WTC11 (cell line): ENCODE data around the gene OR2T10. TPM values are rescaled to one million over a fixed set of nuclear protein-coding genes. Genes with fewer than 3 reads are reported as not detected.
"Not testable (repeated sequence)": the region's sequence is repeated elsewhere in the genome, so short reads cannot be mapped to it uniquely, and the experiment has no call there.

Experiments
- ATAC-seq: fragments of 200-7000 bp; cut with Tn5 transposase; 2 replicates; pipeline ENCODE4 v1.10.0; 2021; ENCODE audit warnings: mild to moderate bottlenecking, moderate library complexity
- CTCF ChIA-PET: fragments of 300-600 bp; sonication (Branson Sonifier 250); formaldehyde crosslinking; loops from one replicate; lab custom pipeline; 2021; ENCODE audit warnings: antibody characterized with exemption; lab: Charles Lee
- POLR2A ChIA-PET: fragments of 350-600 bp; sonication (Branson Sonifier 250); formaldehyde crosslinking; loops from one replicate; lab custom pipeline; 2021; ENCODE audit warnings: antibody characterized with exemption; lab: Charles Lee
- DNase-seq: peaks from one replicate; pipeline ENCODE4 v3.0.0; 2021; ENCODE audit warnings: low spot score
- H3K27ac Mint-ChIP-seq: 2 replicates; pipeline ENCODE4 v1.8.0; 2021; ENCODE audit warnings: mixed read lengths
- H3K27me3 Mint-ChIP-seq: 2 replicates; pipeline ENCODE4 v1.8.0; 2021; ENCODE audit warnings: low read depth, mild to moderate bottlenecking, moderate library complexity, mixed read lengths
- H3K36me3 Mint-ChIP-seq: 2 replicates; pipeline ENCODE4 v1.8.0; 2021; ENCODE audit warnings: mixed read lengths
- H3K4me1 Mint-ChIP-seq: 2 replicates; pipeline ENCODE4 v1.8.0; 2022; ENCODE audit warnings: mixed read lengths
- H3K4me3 Mint-ChIP-seq: 2 replicates; pipeline ENCODE4 v1.8.0; 2021; ENCODE audit warnings: mild to moderate bottlenecking, moderate library complexity, mixed read lengths
- H3K9me3 Mint-ChIP-seq: 2 replicates; pipeline ENCODE4 v1.8.0; 2021; ENCODE audit warnings: mixed read lengths
- CTCF ChIP-seq: fragments of 200-600 bp; IDR thresholded peaks from 2 replicates; pipeline ENCODE4 v1.8.0; 2022; ENCODE audit warnings: antibody characterized with exemption
- TCF7 ChIP-seq: sonication (generic); formaldehyde crosslinking; IDR thresholded peaks from 2 replicates; pipeline ENCODE4 v1.8.0; 2022; ENCODE audit warnings: mild to moderate bottlenecking, low read depth, missing genetic modification reagents, moderate library complexity
- total RNA-seq: library from RNA; stranded (reverse); gene quantifications from 3 replicates; pipeline ENCODE4 v1.2.3, GENCODE V29; 2021

Gene OR2T10
- total RNA-seq, 1 experiment from 2014 or later = not detected

GRCh38 chr1:248576260-248576980 lies 21.1 kb downstream of the OR2T10 start (continued):
- no peak for TF ChIP-seq CTCF
- no peak for TF ChIP-seq TCF7 (CRISPR knock-in tag)
- TF ChIP-seq, all 79 proteins: peak for 0

GRCh38 chr1:248574657-248575056 lies 22.8 kb downstream of the OR2T10 start, which contains the start of gene OR2T34:
OR2T34 (minus strand) TSS chr1:248574757; CDS start chr1:248574757, 0 bp downstream.
- H3K9me3 Mint-ChIP-seq = peaks cover 50% of the 10 kb centered on the region
- H3K4me3 Mint-ChIP-seq, CTCF ChIA-PET, DNase-seq, H3K4me1 Mint-ChIP-seq, ATAC-seq, POLR2A ChIA-PET, H3K27ac Mint-ChIP-seq, H3K27me3 Mint-ChIP-seq: not testable (repeated sequence)
- peaks cover 33% of the 10 kb centered on the region for H3K36me3 Mint-ChIP-seq

- ATAC-seq, H3K27me3 Mint-ChIP-seq, H3K27ac Mint-ChIP-seq, CTCF ChIA-PET, POLR2A ChIA-PET, H3K4me3 Mint-ChIP-seq, H3K4me1 Mint-ChIP-seq, DNase-seq: not testable (repeated sequence)
- peaks cover 48% of the 10 kb centered on the region for H3K9me3 Mint-ChIP-seq
- H3K36me3 Mint-ChIP-seq = peaks cover 31% of the 10 kb centered on the region
Measured at GRCh38 chr1:248573856-248574255, 23.6 kb downstream of the OR2T10 start.

GRCh38 chr1:248572049-248572448 lies 25.5 kb downstream of the OR2T10 start:
- H3K4me3 Mint-ChIP-seq, DNase-seq, H3K4me1 Mint-ChIP-seq, H3K27ac Mint-ChIP-seq, CTCF ChIA-PET, POLR2A ChIA-PET, H3K27me3 Mint-ChIP-seq, ATAC-seq: not testable (repeated sequence)
- H3K9me3 Mint-ChIP-seq = peaks cover 45% of the 10 kb centered on the region
- H3K36me3 Mint-ChIP-seq = peaks cover 25% of the 10 kb centered on the region

- DNase-seq, POLR2A ChIA-PET, H3K27me3 Mint-ChIP-seq, H3K27ac Mint-ChIP-seq, CTCF ChIA-PET, H3K4me1 Mint-ChIP-seq, H3K4me3 Mint-ChIP-seq, ATAC-seq: not testable (repeated sequence)
- Mint-ChIP-seq H3K36me3 (peaks cover 20% of the 10 kb centered on the region), H3K9me3 (peaks cover 42% of the 10 kb centered on the region)
Measured at GRCh38 chr1:248570811-248571210, 26.7 kb downstream of the OR2T10 start.

- DNase-seq, POLR2A ChIA-PET, H3K4me1 Mint-ChIP-seq, CTCF ChIA-PET, H3K27me3 Mint-ChIP-seq, ATAC-seq, H3K27ac Mint-ChIP-seq, H3K4me3 Mint-ChIP-seq: not testable (repeated sequence)
- Mint-ChIP-seq H3K36me3 (peaks cover 16% of the 10 kb centered on the region), H3K9me3 (peaks cover 37% of the 10 kb centered on the region)
Measured at GRCh38 chr1:248569049-248569448, 28.5 kb downstream of the OR2T10 start.

- DNase-seq, H3K4me1 Mint-ChIP-seq, ATAC-seq, H3K4me3 Mint-ChIP-seq, POLR2A ChIA-PET, H3K27me3 Mint-ChIP-seq, H3K27ac Mint-ChIP-seq, CTCF ChIA-PET: not testable (repeated sequence)
- H3K36me3 Mint-ChIP-seq = peaks cover 16% of the 10 kb centered on the region
- peaks cover 32% of the 10 kb centered on the region for H3K9me3 Mint-ChIP-seq
Measured at GRCh38 chr1:248565530-248566373, 31.7 kb downstream of the OR2T10 start.

- H3K9me3 Mint-ChIP-seq = peaks cover 14% of the 10 kb centered on the region
- H3K36me3 Mint-ChIP-seq, ATAC-seq, CTCF ChIA-PET, POLR2A ChIA-PET, H3K4me1 Mint-ChIP-seq, DNase-seq, H3K27ac Mint-ChIP-seq, H3K27me3 Mint-ChIP-seq, H3K4me3 Mint-ChIP-seq: not testable (repeated sequence)
Measured at GRCh38 chr1:248562672-248563071, 34.8 kb downstream of the OR2T10 start, which contains the start of gene OR2T29. OR2T29 (minus strand) TSS chr1:248562772; CDS start chr1:248559491, 3,281 bp downstream.

GRCh38 chr1:248551027-248551426 lies 46.5 kb downstream of the OR2T10 start:
- CTCF ChIA-PET, ATAC-seq, H3K36me3 Mint-ChIP-seq, POLR2A ChIA-PET, H3K27me3 Mint-ChIP-seq, H3K4me1 Mint-ChIP-seq, H3K4me3 Mint-ChIP-seq, H3K27ac Mint-ChIP-seq, DNase-seq: not testable (repeated sequence)
- H3K9me3 Mint-ChIP-seq = peaks cover 13% of the 10 kb centered on the region

GRCh38 chr1:248547383-248547782 lies 50.1 kb downstream of the OR2T10 start:
- DNase-seq, H3K4me3 Mint-ChIP-seq, H3K36me3 Mint-ChIP-seq, H3K27me3 Mint-ChIP-seq, H3K9me3 Mint-ChIP-seq, POLR2A ChIA-PET, H3K4me1 Mint-ChIP-seq, CTCF ChIA-PET, H3K27ac Mint-ChIP-seq, ATAC-seq: not testable (repeated sequence)
